ENCODE measurements around the gene PYGB.

Gene PYGB

DNA sequence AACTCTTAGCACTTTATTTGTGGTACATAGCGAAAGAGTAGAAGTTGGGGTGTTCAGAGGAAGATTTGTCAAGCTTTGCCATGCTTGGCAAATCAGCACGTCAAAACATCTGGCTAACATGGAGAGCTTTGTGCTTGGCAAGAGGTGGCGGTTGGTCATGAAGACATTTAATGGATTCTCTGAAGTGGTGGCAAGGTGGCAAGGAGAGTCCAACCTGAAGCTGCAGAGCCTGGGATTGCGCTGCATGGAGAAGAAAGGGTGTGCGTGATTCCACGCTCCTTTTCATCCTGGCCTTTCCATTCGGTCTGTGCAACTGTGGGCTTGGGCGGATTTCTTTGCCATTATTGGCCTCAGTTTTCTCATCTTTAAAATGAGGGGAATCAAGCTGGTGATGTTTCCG lies 3.1 kb downstream of the PYGB start:
- CTCF ChIA-PET, result interaction anchor here (0.9 kb wide), 1 partner anchor 15 kb away, joined by 3 read pairs; no protein-coding TSS in a partner anchor
- TF ChIP-seq ZNF513 (tag by site-specific recombination; IDR thresholded peaks at IDR 0.05) (no peak), HOXC10 (CRISPR knock-in tag; IDR thresholded peaks at IDR 0.05) (no peak), ZNF10 (tag by site-specific recombination; IDR thresholded peaks at IDR 0.05) (no peak), ZNF362 (tag by site-specific recombination; IDR thresholded peaks at IDR 0.05) (no peak)
- TF ChIP-seq, protein P1, sequence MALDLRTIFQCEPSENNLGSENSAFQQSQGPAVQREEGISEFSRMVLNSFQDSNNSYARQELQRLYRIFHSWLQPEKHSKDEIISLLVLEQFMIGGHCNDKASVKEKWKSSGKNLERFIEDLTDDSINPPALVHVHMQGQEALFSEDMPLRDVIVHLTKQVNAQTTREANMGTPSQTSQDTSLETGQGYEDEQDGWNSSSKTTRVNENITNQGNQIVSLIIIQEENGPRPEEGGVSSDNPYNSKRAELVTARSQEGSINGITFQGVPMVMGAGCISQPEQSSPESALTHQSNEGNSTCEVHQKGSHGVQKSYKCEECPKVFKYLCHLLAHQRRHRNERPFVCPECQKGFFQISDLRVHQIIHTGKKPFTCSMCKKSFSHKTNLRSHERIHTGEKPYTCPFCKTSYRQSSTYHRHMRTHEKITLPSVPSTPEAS (tag by site-specific recombination; IDR thresholded peaks at IDR 0.05), result no peak
- H3K27ac ChIP-seq (ENCODE audit: extremely low read depth, low read depth, low read length), result no peak overlapping the region
- no peaks in the 10 kb centered on the region for H3K9me3 ChIP-seq (ENCODE audit: control insufficient read depth, insufficient read depth, low read depth, low read length)
- H3K4me3 ChIP-seq (ENCODE audit: low read depth, low read length), result no peak overlapping the region
- peaks cover 0 to 3% of the 10 kb centered on the region in 2 experiments; a peak in 1 of 3 replicates for H3K36me3 ChIP-seq (ENCODE audit: control insufficient read depth in 2 of 2, insufficient read depth in 1 of 2, low read length in 2 of 2)
- POLR2A ChIA-PET, result interaction anchor here (1.3 kb wide), 1 partner anchor 28 kb away, joined by 4 read pairs; no protein-coding TSS in a partner anchor
- peaks cover 27% of the 10 kb centered on the region for H3K4me1 ChIP-seq (ENCODE audit: control insufficient read depth, insufficient read depth, low read length)

- ChIA-PET CTCF (interaction anchor here (0.6 kb wide), 1 partner anchor 12 kb away, joined by 4 read pairs; no protein-coding TSS in a partner anchor), POLR2A (no interaction called here)
- peaks cover 27% of the 10 kb centered on the region for H3K4me1 ChIP-seq (ENCODE audit: control insufficient read depth, insufficient read depth, low read length)
- 0 out of 2 replicates have a peak overlapping the region, but pooled peaks have one; percentile 51 for H3K27ac ChIP-seq (ENCODE audit: extremely low read depth, low read depth, low read length)
- TF ChIP-seq ZNF692 (tag by site-specific recombination; IDR thresholded peaks at IDR 0.05), result 0 out of 2 replicates have a peak, but pooled peaks have one; percentile 38
- no peak for TF ChIP-seq BCL11A (tag by site-specific recombination; IDR thresholded peaks at IDR 0.05; ENCODE audit: low read depth)
- peaks cover 0 to 3% of the 10 kb centered on the region in 2 experiments; a peak in 1 of 3 replicates for H3K36me3 ChIP-seq (ENCODE audit: control insufficient read depth in 2 of 2, insufficient read depth in 1 of 2, low read length in 2 of 2)
- no peaks in the 10 kb centered on the region for H3K9me3 ChIP-seq (ENCODE audit: control insufficient read depth, insufficient read depth, low read depth, low read length)
- no peak overlapping the region for H3K4me3 ChIP-seq (ENCODE audit: low read depth, low read length)
Observed at GRCh38 chr20:25251558-25251957, 3.7 kb downstream of the PYGB start.

DNA sequence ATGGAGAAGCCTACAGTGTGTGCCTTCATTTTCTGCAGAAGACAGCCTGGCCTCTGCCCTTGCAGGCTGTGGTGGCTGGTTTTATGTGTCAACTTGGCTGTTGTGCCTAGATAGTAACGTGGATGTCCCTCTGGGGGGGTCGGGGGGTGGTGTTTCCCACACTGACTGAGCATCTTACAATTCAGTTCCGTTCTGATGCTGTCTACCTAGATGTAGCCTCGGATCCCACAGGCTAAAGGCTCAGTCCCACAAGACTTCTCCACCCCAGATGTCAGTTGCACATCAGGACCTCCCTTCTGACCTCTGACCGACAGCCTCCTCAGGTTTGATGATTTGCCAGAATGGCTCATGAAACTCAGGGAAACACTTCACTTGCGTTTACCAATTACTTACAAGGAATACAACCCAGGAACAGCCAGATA lies 4.4 kb downstream of the PYGB start:
- peak overlapping the region; percentile 51 for H3K27ac ChIP-seq (ENCODE audit: extremely low read depth, low read depth, low read length)
- POLR2A ChIA-PET, result interaction anchor here (1.3 kb wide), 1 partner anchor 25 kb away, joined by 4 read pairs; no protein-coding TSS in a partner anchor
- CTCF ChIA-PET, result interaction anchor here (0.6 to 1.2 kb wide), 2 partner anchors 11 to 147 kb away, joined by 4 read pairs; no protein-coding TSS in a partner anchor
- peaks cover 27% of the 10 kb centered on the region for H3K4me1 ChIP-seq (ENCODE audit: control insufficient read depth, insufficient read depth, low read length)
- H3K36me3 ChIP-seq (ENCODE audit: control insufficient read depth in 2 of 2, insufficient read depth in 1 of 2, low read length in 2 of 2), result peaks cover 0 to 3% of the 10 kb centered on the region in 2 experiments; a peak in 1 of 3 replicates
- H3K9me3 ChIP-seq (ENCODE audit: control insufficient read depth, insufficient read depth, low read depth, low read length), result no peaks in the 10 kb centered on the region
- no peak overlapping the region for H3K4me3 ChIP-seq (ENCODE audit: low read depth, low read length)
- TF ChIP-seq, protein P2, sequence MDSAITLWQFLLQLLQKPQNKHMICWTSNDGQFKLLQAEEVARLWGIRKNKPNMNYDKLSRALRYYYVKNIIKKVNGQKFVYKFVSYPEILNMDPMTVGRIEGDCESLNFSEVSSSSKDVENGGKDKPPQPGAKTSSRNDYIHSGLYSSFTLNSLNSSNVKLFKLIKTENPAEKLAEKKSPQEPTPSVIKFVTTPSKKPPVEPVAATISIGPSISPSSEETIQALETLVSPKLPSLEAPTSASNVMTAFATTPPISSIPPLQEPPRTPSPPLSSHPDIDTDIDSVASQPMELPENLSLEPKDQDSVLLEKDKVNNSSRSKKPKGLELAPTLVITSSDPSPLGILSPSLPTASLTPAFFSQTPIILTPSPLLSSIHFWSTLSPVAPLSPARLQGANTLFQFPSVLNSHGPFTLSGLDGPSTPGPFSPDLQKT (IDR thresholded peaks at IDR 0.05; ENCODE audit: borderline replicate concordance, low read depth, low read length), result no peak
- TF ChIP-seq ZNF670 (tag by site-specific recombination; IDR thresholded peaks at IDR 0.05; ENCODE audit: low read depth) (no peak), ZNF571 (tag by site-specific recombination; IDR thresholded peaks at IDR 0.05) (no peak), KLF17 (tag by site-specific recombination; IDR thresholded peaks at IDR 0.05) (0 out of 2 replicates have a peak, but pooled peaks have one; percentile 6), ZFHX2 (tag by site-specific recombination; conservative IDR thresholded peaks at IDR 0.05) (no peak)
